HEK293 (cell line): ENCODE measurements around the gene SPEM2.

ENCODE experiments used
- CTCF ChIA-PET: fragments of 350-600 bp; formaldehyde crosslinking; extraction: SDS; loops from one replicate; lab custom pipeline; 2021; ENCODE audit warnings: antibody characterized with exemption; lab: Yijun Ruan, JAX
- POLR2A ChIA-PET: fragments of 300-600 bp; formaldehyde crosslinking; extraction: SDS; loops from one replicate; lab custom pipeline; 2020; ENCODE audit warnings: antibody characterized with exemption, inconsistent platforms; lab: Yijun Ruan, JAX
- H3K27ac ChIP-seq: fragments of 200-500 bp; sonication (Bioruptor generic); 2 replicates; pipeline ENCODE4 v1.5.1; 2014; ENCODE audit warnings: low read depth, low read length, control low read depth, inconsistent platforms; ENCODE audit errors: extremely low read depth
- H3K36me3 ChIP-seq, 2 experiments: fragments of 200-500 bp in 1 of 2; sonication (Bioruptor generic) in 1 of 2; 1 replicate in 1 of 2; 2 replicates in 1 of 2; pipeline ENCODE4 v1.5.1; 2014 to 2017; ENCODE audit warnings: inconsistent platforms in 2 of 2, low read length in 2 of 2; ENCODE audit not compliant: control insufficient read depth in 2 of 2, insufficient read depth in 1 of 2
- H3K4me1 ChIP-seq: fragments of 200-500 bp; sonication (Bioruptor generic); 2 replicates; pipeline ENCODE4 v1.5.1; 2014; ENCODE audit warnings: mild to moderate bottlenecking, low read length, inconsistent platforms; ENCODE audit not compliant: control insufficient read depth, insufficient read depth
- H3K4me3 ChIP-seq: 2 replicates; pipeline ENCODE4 v1.5.1; 2011; ENCODE audit warnings: low read depth, mild to moderate bottlenecking, control low read depth, low read length, moderate library complexity
- H3K9me3 ChIP-seq: fragments of 200-500 bp; sonication (Bioruptor generic); 2 replicates; pipeline ENCODE4 v1.5.1; 2014; ENCODE audit warnings: low read depth, low read length, inconsistent platforms; ENCODE audit not compliant: control insufficient read depth, insufficient read depth
- GLI2 ChIP-seq: fragments of 450-650 bp; formaldehyde crosslinking; IDR thresholded peaks from 2 replicates; pipeline ENCODE4; 2017; ENCODE audit warnings: missing biosample characterization, missing genetic modification characterization, low read depth, borderline replicate concordance
- KLF9 ChIP-seq: fragments of 450-650 bp; formaldehyde crosslinking; IDR thresholded peaks from 2 replicates; pipeline ENCODE4 v1.5.1; 2016; ENCODE audit warnings: missing biosample characterization, missing genetic modification characterization, low read depth
- MYNN ChIP-seq: fragments of 450-650 bp; formaldehyde crosslinking; IDR thresholded peaks from 2 replicates; pipeline ENCODE4 v1.5.1; 2016; ENCODE audit warnings: missing biosample characterization, missing genetic modification characterization, borderline replicate concordance
- PATZ1 ChIP-seq: fragments of 450-650 bp; formaldehyde crosslinking; IDR thresholded peaks from 2 replicates; pipeline ENCODE4 v1.5.1; 2016; ENCODE audit warnings: missing biosample characterization, missing genetic modification characterization
- WT1 ChIP-seq: fragments of 450-650 bp; formaldehyde crosslinking; IDR thresholded peaks from 2 replicates; pipeline ENCODE4 v1.5.1; 2016; ENCODE audit warnings: missing biosample characterization, missing genetic modification characterization
- ZBTB17 ChIP-seq: fragments of 450-650 bp; formaldehyde crosslinking; IDR thresholded peaks from 2 replicates; pipeline ENCODE4 v1.5.1; 2016; ENCODE audit warnings: missing biosample characterization, missing genetic modification characterization
- ZBTB20 ChIP-seq: fragments of 450-650 bp; formaldehyde crosslinking; IDR thresholded peaks from 2 replicates; pipeline ENCODE4 v1.5.1; 2016; ENCODE audit warnings: missing biosample characterization, missing genetic modification characterization
- ZBTB7A ChIP-seq: fragments of 450-650 bp; formaldehyde crosslinking; IDR thresholded peaks from 2 replicates; pipeline ENCODE4 v1.5.1; 2016; ENCODE audit warnings: low read depth, missing biosample characterization, missing genetic modification characterization
- ZFHX2 ChIP-seq: fragments of 450-650 bp; formaldehyde crosslinking; conservative IDR thresholded peaks from 2 replicates; pipeline ENCODE4 v1.5.1; 2016; ENCODE audit warnings: missing biosample characterization, missing genetic modification characterization
- ZNF114 ChIP-seq: fragments of 450-650 bp; formaldehyde crosslinking; IDR thresholded peaks from 2 replicates; pipeline ENCODE4 v1.5.0; 2017; ENCODE audit warnings: missing biosample characterization, missing genetic modification characterization
- ZNF121 ChIP-seq: fragments of 450-650 bp; formaldehyde crosslinking; IDR thresholded peaks from 2 replicates; pipeline ENCODE4 v1.5.1; 2016; ENCODE audit warnings: missing biosample characterization, missing genetic modification characterization
- ZNF169 ChIP-seq: fragments of 450-650 bp; formaldehyde crosslinking; IDR thresholded peaks from 2 replicates; pipeline ENCODE4 v1.5.1; 2016; ENCODE audit warnings: missing biosample characterization, missing genetic modification characterization
- ZNF23 ChIP-seq: fragments of 450-650 bp; formaldehyde crosslinking; IDR thresholded peaks from 2 replicates; pipeline ENCODE4 v1.5.1; 2016; ENCODE audit warnings: missing biosample characterization, missing genetic modification characterization, borderline replicate concordance
- ZNF24 ChIP-seq: fragments of 450-650 bp; formaldehyde crosslinking; IDR thresholded peaks from 2 replicates; pipeline ENCODE4 v1.5.1; 2016; ENCODE audit warnings: missing biosample characterization, missing genetic modification characterization
- ZNF292 ChIP-seq: fragments of 450-650 bp; formaldehyde crosslinking; IDR thresholded peaks from 2 replicates; pipeline ENCODE4 v1.5.1; 2016; ENCODE audit warnings: low read depth, missing biosample characterization, missing genetic modification characterization, borderline replicate concordance
- ZNF513 ChIP-seq: fragments of 450-650 bp; IDR thresholded peaks from 2 replicates; pipeline ENCODE4 v1.5.1; 2018; ENCODE audit warnings: missing biosample characterization, missing genetic modification characterization
- ZNF585B ChIP-seq: fragments of 450-650 bp; formaldehyde crosslinking; IDR thresholded peaks from 2 replicates; pipeline ENCODE4 v1.5.1; 2016; ENCODE audit warnings: missing biosample characterization, missing genetic modification characterization
- ZNF677 ChIP-seq: fragments of 450-650 bp; IDR thresholded peaks from 2 replicates; pipeline ENCODE4 v1.5.0; 2018; ENCODE audit warnings: missing biosample characterization, mild to moderate bottlenecking, missing genetic modification characterization, moderate library complexity
- ZNF76 ChIP-seq: fragments of 450-650 bp; formaldehyde crosslinking; IDR thresholded peaks from 2 replicates; pipeline ENCODE4; 2016; ENCODE audit warnings: low read depth, missing biosample characterization, missing genetic modification characterization, borderline replicate concordance
- TF ChIP-seq, protein P1 (sequence below): fragments of 450-650 bp; formaldehyde crosslinking; IDR thresholded peaks from 2 replicates; pipeline ENCODE4 v1.5.1; 2016; ENCODE audit warnings: missing biosample characterization, missing genetic modification characterization
- TF ChIP-seq, protein P2 (sequence below): fragments of 450-650 bp; formaldehyde crosslinking; IDR thresholded peaks from 2 replicates; pipeline ENCODE4 v1.5.1; 2017; ENCODE audit warnings: missing biosample characterization, missing genetic modification characterization
- TF ChIP-seq, protein P3 (sequence below): fragments of 450-650 bp; formaldehyde crosslinking; IDR thresholded peaks from 2 replicates; pipeline ENCODE4 v1.5.1; 2016; ENCODE audit warnings: missing biosample characterization, missing genetic modification characterization
- TF ChIP-seq, protein P4 (sequence below): fragments of 450-650 bp; formaldehyde crosslinking; IDR thresholded peaks from 2 replicates; pipeline ENCODE4 v1.5.1; 2016; ENCODE audit warnings: missing biosample characterization, missing genetic modification characterization

Gene SPEM2

DNA sequence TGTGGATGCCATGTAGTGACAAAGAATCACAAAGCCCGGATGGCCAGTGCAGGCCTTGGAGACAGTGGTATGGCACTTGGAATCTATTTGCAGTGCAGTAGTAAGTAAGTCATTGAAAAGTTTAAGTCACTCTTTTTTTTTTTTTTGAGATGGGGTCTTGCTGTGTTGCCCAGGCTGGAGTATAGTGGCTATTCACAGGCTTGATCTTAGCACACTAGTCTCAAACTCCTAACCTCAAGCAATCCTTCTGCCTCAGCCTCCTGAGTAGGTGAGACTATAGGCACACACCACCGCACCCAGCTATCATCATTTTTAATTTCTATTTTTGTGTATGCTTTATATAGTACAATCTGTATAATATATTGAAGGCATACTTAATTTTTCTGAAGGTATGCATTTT, 26.8 kb upstream of the SPEM2 start:
- H3K4me1 ChIP-seq: peaks cover 7% of the 10 kb centered on the region
- ChIA-PET CTCF (interaction anchor here (1.1 to 2.9 kb wide), 4 partner anchors 18 to 162 kb away, joined by 3 to 12 read pairs (median 4); partner anchors contain the start of gene TMEM95), POLR2A (interaction anchor here (1.1 to 1.5 kb wide), 5 partner anchors 11 to 43 kb away, joined by 3 to 7 read pairs (median 3); partner anchors contain the start of gene TMEM95)
- H3K4me3 ChIP-seq: no peak overlapping the region
- no peaks in the 10 kb centered on the region for H3K9me3 ChIP-seq
- TF ChIP-seq, protein P1, sequence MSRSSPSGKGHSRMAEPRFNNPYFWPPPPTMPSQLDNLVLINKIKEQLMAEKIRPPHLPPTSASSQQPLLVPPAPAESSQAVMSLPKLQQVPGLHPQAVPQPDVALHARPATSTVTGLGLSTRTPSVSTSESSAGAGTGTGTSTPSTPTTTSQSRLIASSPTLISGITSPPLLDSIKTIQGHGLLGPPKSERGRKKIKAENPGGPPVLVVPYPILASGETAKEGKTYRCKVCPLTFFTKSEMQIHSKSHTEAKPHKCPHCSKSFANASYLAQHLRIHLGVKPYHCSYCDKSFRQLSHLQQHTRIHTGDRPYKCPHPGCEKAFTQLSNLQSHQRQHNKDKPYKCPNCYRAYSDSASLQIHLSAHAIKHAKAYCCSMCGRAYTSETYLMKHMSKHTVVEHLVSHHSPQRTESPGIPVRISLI (tag by site-specific recombination): no peak
- peak; percentile 97 for TF ChIP-seq ZNF121 (tag by site-specific recombination)
- no peak overlapping the region for H3K27ac ChIP-seq
- H3K36me3 ChIP-seq: peaks cover 6 to 7% of the 10 kb centered on the region in 2 experiments; a peak in 2 of 3 replicates

GRCh38 chr17:7403043-7403726, 22.2 kb upstream of the SPEM2 start:
- peak overlapping the region; percentile 83 for H3K4me3 ChIP-seq
- peaks cover 8% of the 10 kb centered on the region for H3K4me1 ChIP-seq
- ChIA-PET POLR2A (interaction anchor here (0.5 to 3.2 kb wide), 43 partner anchors 8 to 530 kb away, joined by 3 to 67 read pairs (median 6); partner anchors contain the start of genes ACADVL, ATP1B2, CD68 and CHRNB1), CTCF (interaction anchor here (0.6 to 2.7 kb wide), 7 partner anchors 9 to 314 kb away, joined by 3 to 21 read pairs (median 4); partner anchors contain the start of genes PLSCR3 and TMEM102)
- H3K36me3 ChIP-seq: peaks cover 6 to 7% of the 10 kb centered on the region in 2 experiments; a peak in 2 of 3 replicates
- peak overlapping the region; percentile 81 for H3K27ac ChIP-seq
- no peaks in the 10 kb centered on the region for H3K9me3 ChIP-seq
- TF ChIP-seq PATZ1 (tag by site-specific recombination) (peak; percentile 74), ZBTB7A (tag by site-specific recombination) (0 out of 2 replicates have a peak, but pooled peaks have one; percentile 20), KLF9 (peak; percentile 53; the same call in 1 of the 2 replicates), MYNN (tag by site-specific recombination) (no peak), ZNF114 (tag by site-specific recombination) (no peak), ZNF76 (tag by site-specific recombination) (0 out of 2 replicates have a peak, but pooled peaks have one; percentile 31), ZNF292 (tag by site-specific recombination) (no peak), ZNF23 (no peak), ZNF169 (tag by site-specific recombination) (no peak), ZFHX2 (tag by site-specific recombination) (0 out of 2 replicates have a peak, but pooled peaks have one; percentile 10), ZNF513 (no peak), ZNF585B (no peak), GLI2 (no peak), ZNF24 (tag by site-specific recombination) (no peak), ZBTB17 (tag by site-specific recombination) (0 out of 2 replicates have a peak, but pooled peaks have one; percentile 31), ZBTB20 (tag by site-specific recombination) (peak; percentile 35; the same call in 1 of the 2 replicates), ZNF677 (no peak), WT1 (tag by site-specific recombination) (no peak)
- TF ChIP-seq, protein P2, sequence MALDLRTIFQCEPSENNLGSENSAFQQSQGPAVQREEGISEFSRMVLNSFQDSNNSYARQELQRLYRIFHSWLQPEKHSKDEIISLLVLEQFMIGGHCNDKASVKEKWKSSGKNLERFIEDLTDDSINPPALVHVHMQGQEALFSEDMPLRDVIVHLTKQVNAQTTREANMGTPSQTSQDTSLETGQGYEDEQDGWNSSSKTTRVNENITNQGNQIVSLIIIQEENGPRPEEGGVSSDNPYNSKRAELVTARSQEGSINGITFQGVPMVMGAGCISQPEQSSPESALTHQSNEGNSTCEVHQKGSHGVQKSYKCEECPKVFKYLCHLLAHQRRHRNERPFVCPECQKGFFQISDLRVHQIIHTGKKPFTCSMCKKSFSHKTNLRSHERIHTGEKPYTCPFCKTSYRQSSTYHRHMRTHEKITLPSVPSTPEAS (tag by site-specific recombination): no peak
- TF ChIP-seq, protein P3, sequence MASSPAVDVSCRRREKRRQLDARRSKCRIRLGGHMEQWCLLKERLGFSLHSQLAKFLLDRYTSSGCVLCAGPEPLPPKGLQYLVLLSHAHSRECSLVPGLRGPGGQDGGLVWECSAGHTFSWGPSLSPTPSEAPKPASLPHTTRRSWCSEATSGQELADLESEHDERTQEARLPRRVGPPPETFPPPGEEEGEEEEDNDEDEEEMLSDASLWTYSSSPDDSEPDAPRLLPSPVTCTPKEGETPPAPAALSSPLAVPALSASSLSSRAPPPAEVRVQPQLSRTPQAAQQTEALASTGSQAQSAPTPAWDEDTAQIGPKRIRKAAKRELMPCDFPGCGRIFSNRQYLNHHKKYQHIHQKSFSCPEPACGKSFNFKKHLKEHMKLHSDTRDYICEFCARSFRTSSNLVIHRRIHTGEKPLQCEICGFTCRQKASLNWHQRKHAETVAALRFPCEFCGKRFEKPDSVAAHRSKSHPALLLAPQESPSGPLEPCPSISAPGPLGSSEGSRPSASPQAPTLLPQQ (tag by site-specific recombination): no peak
- TF ChIP-seq, protein P4, sequence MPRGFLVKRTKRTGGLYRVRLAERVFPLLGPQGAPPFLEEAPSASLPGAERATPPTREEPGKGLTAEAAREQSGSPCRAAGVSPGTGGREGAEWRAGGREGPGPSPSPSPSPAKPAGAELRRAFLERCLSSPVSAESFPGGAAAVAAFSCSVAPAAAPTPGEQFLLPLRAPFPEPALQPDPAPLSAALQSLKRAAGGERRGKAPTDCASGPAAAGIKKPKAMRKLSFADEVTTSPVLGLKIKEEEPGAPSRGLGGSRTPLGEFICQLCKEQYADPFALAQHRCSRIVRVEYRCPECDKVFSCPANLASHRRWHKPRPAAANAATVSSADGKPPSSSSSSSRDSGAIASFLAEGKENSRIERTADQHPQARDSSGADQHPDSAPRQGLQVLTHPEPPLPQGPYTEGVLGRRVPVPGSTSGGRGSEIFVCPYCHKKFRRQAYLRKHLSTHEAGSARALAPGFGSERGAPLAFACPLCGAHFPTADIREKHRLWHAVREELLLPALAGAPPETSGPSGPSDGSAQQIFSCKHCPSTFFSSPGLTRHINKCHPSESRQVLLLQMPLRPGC (tag by site-specific recombination): no peak
